IPS-18c (cell line): ENCODE results near the gene GNAT3.

Source experiments
- H3K4me3 ChIP-seq: 2 replicates; pipeline ENCODE4 v1.7.0; 2013; ENCODE audit warnings: low read depth, mild to moderate bottlenecking, low read length, moderate library complexity; ENCODE audit not compliant: insufficient read depth
- H3K9me3 ChIP-seq: one replicate; pipeline ENCODE4 v1.6.1; 2013; ENCODE audit warnings: mild to moderate bottlenecking, low read length, moderate library complexity; ENCODE audit not compliant: control insufficient read depth, insufficient read depth

The GNAT3 gene

GRCh38 chr7:80412842-80413241 is 99.0 kb downstream of the GNAT3 start:
- no peak overlapping the region for H3K4me3 ChIP-seq
- no peaks in the 10 kb centered on the region for H3K9me3 ChIP-seq

DNA sequence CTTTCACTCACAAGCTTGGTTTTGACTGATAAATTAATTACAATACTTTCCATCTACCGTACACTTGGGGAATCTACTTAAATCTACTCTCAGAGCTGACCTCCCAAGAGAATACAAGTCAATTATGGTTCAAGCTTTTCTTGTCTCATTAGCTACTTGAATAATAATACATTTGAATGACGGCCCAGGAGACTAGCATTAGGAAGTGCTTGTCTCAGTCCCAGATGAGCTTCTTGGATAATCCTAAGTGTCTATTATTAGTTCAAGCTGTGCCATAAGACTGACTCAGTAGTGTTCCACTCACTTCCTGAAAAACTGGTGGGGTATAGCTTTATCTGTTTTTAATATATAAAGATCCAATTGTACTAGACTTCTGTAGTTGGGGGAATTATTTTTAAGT is 100.2 kb downstream of the GNAT3 start:
- no peaks in the 10 kb centered on the region for H3K9me3 ChIP-seq
- no peak overlapping the region for H3K4me3 ChIP-seq

GRCh38 chr7:80410081-80410480 is 101.8 kb downstream of the GNAT3 start:
- no peaks in the 10 kb centered on the region for H3K9me3 ChIP-seq
- no peak overlapping the region for H3K4me3 ChIP-seq
